K562 (cell line): Measurements from ENCODE around the gene CRYM. TPM values are rescaled to one million over a fixed set of nuclear protein-coding genes. Genes with fewer than 3 reads are reported as not detected.
A peak's percentile ranks its signal among the peaks of the same experiment; 100 is the strongest.

Source experiments
- ATAC-seq: fragments of 200-7000 bp; cut with Tn5 transposase; 3 replicates; pipeline ENCODE4 v1.9.1; 2020; ENCODE audit warnings: moderate library complexity
- BruUV-seq: library from RNA; stranded (reverse); fragments of 400-500 nt; replicated peaks from 2 replicates; lab custom pipeline; 2021; lab: Mats Ljungman, UMichigan
- CTCF ChIA-PET: fragments of 300-600 bp; formaldehyde crosslinking; extraction: SDS; loops from one replicate; lab custom pipeline; 2021; ENCODE audit warnings: low intra/inter-chr PET ratio; lab: Yijun Ruan, JAX
- POLR2A ChIA-PET: fragments of 300-600, 350-650 bp; sonication (Branson Sonifier 250); formaldehyde crosslinking; extraction: SDS; loops from one replicate; lab custom pipeline; 2021; ENCODE audit warnings: antibody characterized with exemption, inconsistent platforms; lab: Yijun Ruan, JAX
- DNase-seq, 4 experiments: peaks; one replicate each; pipeline versions ENCODE4 v3.0.0 to v3.0.0-alpha.2; 2011 to 2018; ENCODE audit warnings: low spot score in 3 of 4, mixed read lengths in 3 of 4; ENCODE audit errors: extremely low read depth in 1 of 4
- FAIRE-seq: peaks from 2 replicates; lab custom pipeline; 2011; peaks lifted over from hg19 to GRCh38; lab: Jason Lieb, UNC
- H2AFZ ChIP-seq: 2 replicates; pipeline ENCODE4 v1.6.0; 2011; ENCODE audit warnings: low read depth, low read length, control low read depth, inconsistent platforms
- H3K27ac ChIP-seq: fragments of 200-600 bp; 3 replicates; pipeline ENCODE4 v1.8.0; 2011; ENCODE audit warnings: low read depth, mild to moderate bottlenecking, control low read depth, inconsistent platforms, low read length, moderate library complexity, mixed read lengths; ENCODE audit errors: extremely low read depth
- H3K27me3 ChIP-seq, 2 experiments: fragments of 300-600 bp in 1 of 2; 2 replicates in 1 of 2; 3 replicates in 1 of 2; pipeline versions ENCODE4 v1.6.0 to v1.8.0; 2011; ENCODE audit warnings: inconsistent platforms in 2 of 2, low read length in 2 of 2, mild to moderate bottlenecking in 1 of 2, mixed read lengths in 1 of 2, moderate library complexity in 1 of 2; ENCODE audit not compliant: control insufficient read depth in 2 of 2, insufficient read depth in 2 of 2
- H3K36me3 ChIP-seq: fragments of 300-600 bp; 3 replicates; pipeline ENCODE4 v1.8.0; 2011; ENCODE audit warnings: mild to moderate bottlenecking, low read length, inconsistent platforms; ENCODE audit not compliant: control insufficient read depth, insufficient read depth
- H3K4me1 ChIP-seq, 2 experiments: fragments of 200-600 bp in 1 of 2; replicated peaks in 1 of 2; 2 replicates in 1 of 2; 3 replicates in 1 of 2; pipeline versions ENCODE4 v1.5.1 to v1.8.0; 2011; ENCODE audit warnings: inconsistent platforms in 2 of 2, low read length in 2 of 2, mild to moderate bottlenecking in 1 of 2, mixed read lengths in 1 of 2, moderate library complexity in 1 of 2; ENCODE audit not compliant: control insufficient read depth in 2 of 2, insufficient read depth in 2 of 2
- H3K4me2 ChIP-seq: 2 replicates; pipeline ENCODE4 v1.6.1; 2011; ENCODE audit warnings: low read length, control low read depth, inconsistent platforms, mixed read lengths; ENCODE audit not compliant: insufficient read depth
- H3K4me3 ChIP-seq: fragments of 200-600 bp; sonication (generic), shearing (Covaris generic); 2 replicates; pipeline ENCODE4 v1.5.1; 2016; ENCODE audit warnings: control low read depth, inconsistent platforms
- H3K79me2 ChIP-seq: fragments of 200-600 bp; 3 replicates; pipeline ENCODE4 v1.8.0; 2011; ENCODE audit warnings: low read length, inconsistent platforms; ENCODE audit not compliant: control insufficient read depth, insufficient read depth
- H3K9ac ChIP-seq, 2 experiments: 2 replicates each; pipeline versions ENCODE4 v1.6.0 to v1.6.1; 2011; ENCODE audit warnings: low read depth in 2 of 2, low read length in 2 of 2, control low read depth in 1 of 2, inconsistent platforms in 1 of 2, mild to moderate bottlenecking in 1 of 2, mixed read lengths in 1 of 2; ENCODE audit not compliant: insufficient read depth in 1 of 2
- H3K9me1 ChIP-seq: one replicate; pipeline ENCODE4 v1.6.0; 2011; ENCODE audit warnings: inconsistent platforms, mild to moderate bottlenecking, low read length, moderate library complexity; ENCODE audit not compliant: control insufficient read depth, insufficient read depth
- H3K9me3 ChIP-seq: replicated peaks from 2 replicates; pipeline ENCODE4 v1.5.1; 2011; ENCODE audit warnings: low read depth, low read length, inconsistent platforms; ENCODE audit not compliant: control insufficient read depth, insufficient read depth
- H4K20me1 ChIP-seq: replicated peaks from 2 replicates; pipeline ENCODE4 v1.6.1; 2011; ENCODE audit warnings: low read length, inconsistent platforms, mixed read lengths; ENCODE audit not compliant: control insufficient read depth, insufficient read depth
- CBFA2T3 ChIP-seq: fragments of 450-650 bp; IDR thresholded peaks from 2 replicates; pipeline ENCODE4 v1.6.1; 2017
- CREB3L1 ChIP-seq: fragments of 450-650 bp; IDR thresholded peaks from 2 replicates; pipeline ENCODE4 v1.6.1; 2014; ENCODE audit warnings: low read depth, mild to moderate bottlenecking, moderate library complexity, borderline replicate concordance
- HINFP ChIP-seq: fragments of 450-650 bp; conservative IDR thresholded peaks from 2 replicates; pipeline ENCODE4 v1.6.1; 2016; ENCODE audit warnings: missing genetic modification characterization, low read depth, mild to moderate bottlenecking, control low read depth, missing compliant biosample characterization
- NR4A1 ChIP-seq, 2 experiments: fragments of 250-450 bp in 1 of 2; fragments of 450-650 bp in 1 of 2; sonication (Bioruptor Pico) in 1 of 2; IDR thresholded peaks; 2 replicates each; pipeline versions ENCODE4 v1.4.0 to v1.6.1; 2016 to 2020; ENCODE audit warnings: mild to moderate bottlenecking in 2 of 2, missing compliant biosample characterization in 1 of 2, missing genetic modification characterization in 1 of 2, moderate library complexity in 1 of 2
- REST ChIP-seq, 2 experiments: fragments of 450-650 bp; formaldehyde crosslinking in 1 of 2; IDR thresholded peaks; 2 replicates each; pipeline versions ENCODE4 v1.4.0 to v1.6.1; 2014 to 2020; ENCODE audit warnings: mild to moderate bottlenecking in 2 of 2, borderline replicate concordance in 1 of 2, low read depth in 1 of 2
- TAL1 ChIP-seq: fragments of 450-650 bp; IDR thresholded peaks from 2 replicates; pipeline ENCODE4 v1.6.1; 2016; ENCODE audit warnings: mild to moderate bottlenecking
- TCF3 ChIP-seq: sonication (generic); formaldehyde crosslinking; IDR thresholded peaks from 2 replicates; pipeline ENCODE4 v1.4.0; 2020; ENCODE audit warnings: mild to moderate bottlenecking, missing genetic modification reagents
- ZNF311 ChIP-seq: fragments of 250-450 bp; sonication (Bioruptor Pico); IDR thresholded peaks from 2 replicates; pipeline ENCODE4 v1.4.0; 2020; ENCODE audit warnings: mild to moderate bottlenecking, moderate library complexity
- WGBS: fragments of 100-300 bp; shearing (Covaris generic); methylation state at CpG from one replicate; pipeline ENCODE4 v1.1.6; 2016; ENCODE audit warnings: low coverage, mixed read lengths; ENCODE audit not compliant: insufficient coverage; ENCODE audit errors: missing lambda C conversion rate; 5-methylcytosine and 5-hydroxymethylcytosine counted together
- in situ Hi-C: fragments of 300-500 bp; cut with MboI; formaldehyde crosslinking; loops from 4 replicates; pipeline ENCODE4 v1.15.0; 2018; ENCODE audit warnings: inconsistent platforms, mixed read lengths
- intact Hi-C: fragments of 100-400 bp; cut with micrococcal nuclease; formaldehyde crosslinking; loops from 2 replicates; pipeline ENCODE4 v1.14.2; 2022
- polyA plus RNA-seq, 8 experiments: library from polyadenylated mRNA; depleted of rRNA in 4 of 8; stranded (reverse) in 5 of 8; unstranded in 3 of 8; fragments of >200 nt; fragmentation: Nextera tagmentation in 2 of 8; fragmentation: Illumina TruSeq in 1 of 8; extraction: Ambion mirVana in 2 of 8; extraction: Trizol in 1 of 8; gene quantifications; 2 replicates each; pipeline versions ENCODE4 v1.2.1 to v1.2.3, GENCODE V29; 2011 to 2014; ENCODE audit warnings: inconsistent platforms in 1 of 8, missing spikeins in 1 of 8
- total RNA-seq, 7 experiments: library from RNA; depleted of rRNA in 6 of 7; stranded (reverse); fragments of >200 nt in 6 of 7; fragmentation: Illumina TruSeq in 2 of 7; extraction: Trizol in 2 of 7; gene quantifications; 2 replicates each; pipeline versions ENCODE4 v1.2.1 to v1.2.3, GENCODE V29; 2011 to 2021; ENCODE audit warnings: low replicate concordance in 1 of 7

The CRYM gene
- total and polyA plus RNA-seq, 9 of the 15 experiments (the other 6 are each of a cell fraction or from before 2014, with no cell fraction given): 0.08 to 0.98 (median 0.47) TPM

GRCh38 chr16:21222495-21223337 is 55.4 kb downstream of the CRYM start:
- no peaks in the 10 kb centered on the region for H3K9me3 ChIP-seq
- H3K27ac ChIP-seq: no peak overlapping the region
- ChIA-PET CTCF (no interaction called here), POLR2A (no interaction called here)
- BruUV-seq: no TSS peak
- FAIRE-seq: no peak
- H3K4me1 ChIP-seq: 0 out of 5 replicates have a peak, but pooled peaks cover 0 to 3% of the 10 kb centered on the region in 2 experiments
- in situ Hi-C loops (no loop called here), intact Hi-C loops (no loop called here)
- H4K20me1 ChIP-seq: no peaks in the 10 kb centered on the region
- peaks cover 8 to 11% of the 10 kb centered on the region in 2 experiments for H3K27me3 ChIP-seq
- H3K4me2 ChIP-seq: no peak overlapping the region
- H2AFZ ChIP-seq: no peak overlapping the region
- WGBS: 11% methylated on average over 4 of the region's 4 CpGs
- H3K9ac ChIP-seq: no peak overlapping the region
- DNase-seq: no peak
- H3K79me2 ChIP-seq: no peaks in the 10 kb centered on the region
- no peaks in the 10 kb centered on the region for H3K36me3 ChIP-seq
- H3K4me3 ChIP-seq: no peak overlapping the region
- ATAC-seq: no peak
- H3K9me1 ChIP-seq: no peaks in the 10 kb centered on the region
- no peak for TF ChIP-seq ZNF311 (CRISPR knock-in tag)
- TF ChIP-seq HINFP (tag): 0 out of 2 replicates have a peak, but pooled peaks have one; percentile 55
- TF ChIP-seq NR4A1 (CRISPR knock-in tag; IDR thresholded peaks at IDR 0.05): no peak
- peak; percentile 71 for TF ChIP-seq NR4A1 (tag; IDR thresholded peaks at IDR 0.05)
- TF ChIP-seq CREB3L1: no peak
- peak; percentile 34; the same call in 1 of the 2 replicates for TF ChIP-seq CBFA2T3
- peak; percentile 20; the same call in 1 of the 2 replicates for TF ChIP-seq TAL1
- TF ChIP-seq TCF3 (CRISPR knock-in tag): 0 out of 2 replicates have a peak, but pooled peaks have one; percentile 10
- no peak for TF ChIP-seq REST (IDR thresholded peaks at IDR 0.05; ENCODE audit: borderline replicate concordance)
- TF ChIP-seq REST (CRISPR knock-in tag; IDR thresholded peaks at IDR 0.05; ENCODE audit: low read depth): no peak
